Upper lobe of left lung (tissue), 4 donors: ENCODE measurements around the gene TLK2.

ENCODE experiments used
- CTCF ChIP-seq, 6 experiments: fragments of 450-650 bp in 4 of 6; fragments of 200-600 bp in 2 of 6; sonication (generic) in 2 of 6; IDR thresholded peaks; one replicate each; pipeline ENCODE4 v1.5.1; 2016 to 2019; ENCODE audit warnings: antibody characterized with exemption in 6 of 6
- EP300 ChIP-seq, 4 donors: sonication (generic); formaldehyde crosslinking; IDR thresholded peaks; one replicate each; pipeline ENCODE4 v1.5.1; 2017; ENCODE audit warnings: antibody characterized with exemption in 4 of 4, control low read depth in 2 of 4
- POLR2A ChIP-seq, 4 donors: fragments of 450-650 bp; IDR thresholded peaks; one replicate each; pipeline ENCODE4 v1.5.1; 2016 to 2017; ENCODE audit warnings: antibody characterized with exemption in 4 of 4, mild to moderate bottlenecking in 2 of 4
- POLR2AphosphoS5 ChIP-seq, 2 donors: sonication (generic); formaldehyde crosslinking; IDR thresholded peaks; one replicate each; pipeline ENCODE4 v1.5.1; 2017; ENCODE audit warnings: antibody characterized with exemption in 2 of 2

DNA sequence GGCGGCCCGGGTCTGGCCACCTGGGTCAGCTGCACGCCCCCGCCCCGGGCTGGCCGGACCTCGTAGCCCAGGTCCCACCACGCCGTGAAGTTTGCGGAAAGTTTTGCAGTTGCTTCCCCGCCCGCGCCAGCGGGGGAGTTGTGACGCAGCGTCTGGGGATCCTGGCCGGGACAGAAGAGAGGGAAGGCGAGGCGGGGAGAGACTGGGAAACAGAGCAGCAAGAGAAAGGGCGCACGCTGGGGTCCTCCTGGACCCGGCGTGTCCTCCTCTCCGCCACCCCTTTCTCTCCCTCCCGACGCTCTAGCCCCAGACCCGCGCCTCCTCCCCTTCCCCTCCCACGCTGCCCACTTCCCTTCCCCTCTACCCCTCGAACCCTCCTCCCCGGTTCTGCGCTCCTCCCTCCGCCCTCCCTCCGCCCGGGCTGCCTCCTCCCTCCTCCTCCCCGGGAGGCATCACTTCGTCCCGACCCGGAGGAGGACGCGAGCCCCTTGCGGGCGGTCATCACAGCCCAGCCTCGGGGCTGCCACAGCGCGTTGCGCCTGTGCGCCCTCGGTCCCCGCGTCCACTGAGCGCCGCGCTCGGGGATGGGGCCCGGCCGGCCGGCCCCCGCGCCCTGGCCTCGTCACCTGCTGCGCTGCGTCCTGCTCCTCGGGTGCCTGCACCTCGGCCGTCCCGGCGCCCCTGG lies 148.7 kb downstream of the TLK2 start, which contains the start of gene MRC2:
- TF ChIP-seq EP300 (IDR thresholded peaks at IDR 0.05) (no peak), POLR2A (IDR thresholded peaks at IDR 0.05) (peak in 2 of 4 donors; percentile 37 to 58), CTCF (IDR thresholded peaks at IDR 0.05) (peak in 2 of 6 experiments; percentile 3 to 19), POLR2AphosphoS5 (IDR thresholded peaks at IDR 0.05) (peak in 1 of 2 donors; percentile 16)
